ENCODE data around the gene CLEC2D.
"Not testable (repeated sequence)": the region's sequence is repeated elsewhere in the genome, so short reads cannot be mapped to it uniquely, and the experiment has no call there.

CLEC2D gene

GRCh38 chr12:9660046-9660445 is 9.5 kb upstream of the CLEC2D start:
- no peak for DNase-seq (ENCODE audit: low spot score)

GRCh38 chr12:9661720-9662119 is 7.8 kb upstream of the CLEC2D start:
- no peak for DNase-seq (ENCODE audit: low spot score)

GRCh38 chr12:9662488-9662887 is 7.0 kb upstream of the CLEC2D start:
- no peak for DNase-seq (ENCODE audit: low spot score)

GRCh38 chr12:9667403-9668160 is 1.9 kb upstream of the CLEC2D start:
- DNase-seq (ENCODE audit: low spot score), result no peak

GRCh38 chr12:9668161-9669018 is 1.1 kb upstream of the CLEC2D start:
- no peak for DNase-seq (ENCODE audit: low spot score)

GRCh38 chr12:9669019-9669326 is 540 bp upstream of the CLEC2D start:
- no peak for DNase-seq (ENCODE audit: low spot score)

GRCh38 chr12:9672340-9672739 is 2.8 kb downstream of the CLEC2D start:
- DNase-seq (ENCODE audit: low spot score), result not testable (repeated sequence)

GRCh38 chr12:9673404-9674225 is 4.1 kb downstream of the CLEC2D start:
- peak; percentile 51 for DNase-seq (ENCODE audit: low spot score)

- no peak for DNase-seq (ENCODE audit: low spot score)
These were observed 4.7 kb downstream of the CLEC2D start for GRCh38 chr12:9674226-9674590.

- not testable (repeated sequence) for DNase-seq (ENCODE audit: low spot score)
These were observed 13.0 kb downstream of the CLEC2D start for GRCh38 chr12:9682508-9682907.

GRCh38 chr12:9682949-9683348 is 13.4 kb downstream of the CLEC2D start:
- not testable (repeated sequence) for DNase-seq (ENCODE audit: low spot score)

- DNase-seq (ENCODE audit: low spot score), result not testable (repeated sequence)
These were observed 15.9 kb downstream of the CLEC2D start for GRCh38 chr12:9685366-9685765.

- DNase-seq (ENCODE audit: low spot score), result no peak
These were observed 16.4 kb downstream of the CLEC2D start for GRCh38 chr12:9685915-9686314.

GRCh38 chr12:9687228-9687627 is 17.7 kb downstream of the CLEC2D start:
- peak; percentile 60 for DNase-seq (ENCODE audit: low spot score)

GRCh38 chr12:9692909-9693308 is 23.4 kb downstream of the CLEC2D start:
- no peak for DNase-seq (ENCODE audit: low spot score)

- DNase-seq (ENCODE audit: low spot score), result no peak
These were observed 24.7 kb downstream of the CLEC2D start for GRCh38 chr12:9694241-9694640.

- DNase-seq (ENCODE audit: low spot score), result not testable (repeated sequence)
These were observed 25.6 kb downstream of the CLEC2D start for GRCh38 chr12:9695150-9695549.

- DNase-seq (ENCODE audit: low spot score), result not testable (repeated sequence)
These were observed 26.1 kb downstream of the CLEC2D start for GRCh38 chr12:9695661-9696060.

GRCh38 chr12:9697619-9698018 is 28.1 kb downstream of the CLEC2D start:
- no peak for DNase-seq (ENCODE audit: low spot score)

- DNase-seq (ENCODE audit: low spot score), result no peak
These were observed 29.2 kb downstream of the CLEC2D start for GRCh38 chr12:9698681-9699080.

GRCh38 chr12:9699269-9699897 is 29.9 kb downstream of the CLEC2D start:
- DNase-seq (ENCODE audit: low spot score), result no peak

Measured in RKO (cell line).